Measurements from ENCODE around the gene MAN1A1. TPM values are rescaled to one million over a fixed set of nuclear protein-coding genes. Genes with fewer than 3 reads are reported as not detected.

Gene MAN1A1
- total and polyA plus RNA-seq, 4 donors: 68.2 to 209 (median 148) TPM

- Histone ChIP-seq H3K27ac (ENCODE audit: low read depth in 1 of 2, low read length in 2 of 2) (no peak overlapping the region), H3K4me1 (ENCODE audit: control insufficient read depth in 4 of 4, insufficient read depth in 4 of 4, low read length in 3 of 4) (peaks cover 5 to 34% (median 11%) of the 10 kb centered on the region in 4 donors), H3K36me3 (ENCODE audit: control insufficient read depth in 4 of 4, insufficient read depth in 3 of 4, low read depth in 1 of 4, low read length in 3 of 4) (peaks cover 0 to 13% (median 5%) of the 10 kb centered on the region in 4 donors), H3K9ac (ENCODE audit: low read depth in 1 of 2, low read length in 2 of 2) (no peak overlapping the region), H3K4me3 (ENCODE audit: low read depth in 1 of 3, low read length in 3 of 3) (no peak overlapping the region), H3K27me3 (ENCODE audit: control insufficient read depth in 4 of 4, insufficient read depth in 4 of 4, low read length in 3 of 4) (no peaks in the 10 kb centered on the region), H3K9me3 (ENCODE audit: control insufficient read depth in 4 of 4, low read length in 3 of 4) (no peaks in the 10 kb centered on the region)
- no peak for TF ChIP-seq HNF4G (IDR thresholded peaks at IDR 0.05)
- TF ChIP-seq JUND (IDR thresholded peaks at IDR 0.05): no peak
- no peak for TF ChIP-seq ATF3 (IDR thresholded peaks at IDR 0.05)
- DNase-seq (ENCODE audit: low spot score): no peak
- WGBS: 83% methylated on average over 11 of the region's 11 CpGs
Measured at GRCh38 chr6:119325559-119326265, 23.8 kb downstream of the MAN1A1 start.

- Histone ChIP-seq H3K27ac (ENCODE audit: low read depth in 1 of 2, low read length in 2 of 2) (no peak overlapping the region), H3K27me3 (ENCODE audit: control insufficient read depth in 4 of 4, insufficient read depth in 4 of 4, low read length in 3 of 4) (no peaks in the 10 kb centered on the region), H3K36me3 (ENCODE audit: control insufficient read depth in 4 of 4, insufficient read depth in 3 of 4, low read depth in 1 of 4, low read length in 3 of 4) (peaks cover 0 to 13% (median 5%) of the 10 kb centered on the region in 4 donors), H3K9me3 (ENCODE audit: control insufficient read depth in 4 of 4, low read length in 3 of 4) (no peaks in the 10 kb centered on the region), H3K4me1 (ENCODE audit: control insufficient read depth in 4 of 4, insufficient read depth in 4 of 4, low read length in 3 of 4) (peaks cover 2 to 28% (median 10%) of the 10 kb centered on the region in 4 donors), H3K9ac (ENCODE audit: low read depth in 1 of 2, low read length in 2 of 2) (no peak overlapping the region), H3K4me3 (ENCODE audit: low read depth in 1 of 3, low read length in 3 of 3) (no peak overlapping the region)
- WGBS: 85% methylated on average over 2 of the region's 2 CpGs
- TF ChIP-seq REST (IDR thresholded peaks at IDR 0.05) (no peak), TAF1 (conservative IDR thresholded peaks at IDR 0.05) (no peak), RAD21 (IDR thresholded peaks at IDR 0.05) (no peak), FOXA2 (IDR thresholded peaks at IDR 0.05) (no peak), ZBTB33 (IDR thresholded peaks at IDR 0.05) (no peak), NR2F2 (IDR thresholded peaks at IDR 0.05) (no peak), SP1 (IDR thresholded peaks at IDR 0.05) (no peak), HNF4G (IDR thresholded peaks at IDR 0.05) (no peak), GABPA (IDR thresholded peaks at IDR 0.05 in 1 of 2, conservative IDR thresholded peaks at IDR 0.05 in 1 of 2) (no peak), YY1 (IDR thresholded peaks at IDR 0.05) (no peak)
- DNase-seq (ENCODE audit: low spot score): peak; percentile 73
Measured at GRCh38 chr6:119324718-119325117, 24.8 kb downstream of the MAN1A1 start.

GRCh38 chr6:119323931-119324330 is 25.6 kb downstream of the MAN1A1 start:
- H3K9ac ChIP-seq (ENCODE audit: low read depth in 1 of 2, low read length in 2 of 2): no peak overlapping the region
- H3K27ac ChIP-seq (ENCODE audit: low read depth in 1 of 2, low read length in 2 of 2): no peak overlapping the region
- peaks cover 0 to 13% (median 5%) of the 10 kb centered on the region in 4 donors for H3K36me3 ChIP-seq (ENCODE audit: control insufficient read depth in 4 of 4, insufficient read depth in 3 of 4, low read depth in 1 of 4, low read length in 3 of 4)
- TF ChIP-seq HNF4A (conservative IDR thresholded peaks at IDR 0.05): peak in 1 of 2 donors; percentile 13
- no peak for TF ChIP-seq NR2F2 (IDR thresholded peaks at IDR 0.05)
- TF ChIP-seq RAD21 (IDR thresholded peaks at IDR 0.05): no peak
- no peaks in the 10 kb centered on the region for H3K27me3 ChIP-seq (ENCODE audit: control insufficient read depth in 4 of 4, insufficient read depth in 4 of 4, low read length in 3 of 4)
- H3K4me1 ChIP-seq (ENCODE audit: control insufficient read depth in 4 of 4, insufficient read depth in 4 of 4, low read length in 3 of 4): peaks cover 2 to 23% (median 8%) of the 10 kb centered on the region in 4 donors
- no peak overlapping the region for H3K4me3 ChIP-seq (ENCODE audit: low read depth in 1 of 3, low read length in 3 of 3)
- no peak for DNase-seq (ENCODE audit: low spot score)
- H3K9me3 ChIP-seq (ENCODE audit: control insufficient read depth in 4 of 4, low read length in 3 of 4): no peaks in the 10 kb centered on the region
- WGBS: 55% methylated on average over 1 of the region's 1 CpG

Data from liver (tissue), 9 donors.